Breast epithelium (tissue), 4 donors: ENCODE data around the gene SYNGR3. TPM values are rescaled to one million over a fixed set of nuclear protein-coding genes. Genes with fewer than 3 reads are reported as not detected.
A peak's percentile ranks its signal among the peaks of the same experiment; 100 is the strongest.

ENCODE experiments used
- DNase-seq, 2 donors: peaks; one replicate each; pipeline ENCODE4 v3.0.0-alpha.2; 2019; ENCODE audit warnings: low spot score in 2 of 2
- H3K27ac ChIP-seq, 2 donors: fragments of 200-600 bp; sonication (generic) in 1 of 2; one replicate each; pipeline ENCODE4 v1.5.1; 2016 to 2019; ENCODE audit warnings: mild to moderate bottlenecking in 1 of 2
- H3K27me3 ChIP-seq, 2 donors: fragments of 200-600 bp; sonication (generic) in 1 of 2; one replicate each; pipeline versions ENCODE4 v1.5.1 to v1.6.0; 2017 to 2019; ENCODE audit warnings: control low read depth in 1 of 2, mild to moderate bottlenecking in 1 of 2
- H3K36me3 ChIP-seq: fragments of 200-600 bp; one replicate; pipeline ENCODE4 v1.5.1; 2019
- H3K4me1 ChIP-seq, 2 donors: fragments of 200-600 bp; sonication (generic); one replicate each; pipeline ENCODE4 v1.5.1; 2016 to 2019; ENCODE audit warnings: control low read depth in 1 of 2
- H3K4me3 ChIP-seq, 3 donors: fragments of 200-600 bp; sonication (generic); 1 replicate in 2 of 3; 2 replicates in 1 of 3; pipeline ENCODE4 v1.5.1; 2016 to 2019; ENCODE audit warnings: mild to moderate bottlenecking in 3 of 3, moderate library complexity in 2 of 3
- H3K9me3 ChIP-seq, 2 donors: fragments of 200-600 bp; sonication (generic) in 1 of 2; one replicate each; pipeline ENCODE4 v1.5.1; 2016 to 2019; ENCODE audit warnings: control low read depth in 1 of 2
- POLR2A ChIP-seq: fragments of 450-650 bp; IDR thresholded peaks from one replicate; pipeline ENCODE4 v1.6.1; 2016; ENCODE audit warnings: antibody characterized with exemption, mild to moderate bottlenecking, moderate library complexity
- POLR2AphosphoS5 ChIP-seq, 3 donors: sonication (generic); formaldehyde crosslinking; IDR thresholded peaks; one replicate each; pipeline ENCODE4 v1.6.1; 2017; ENCODE audit warnings: antibody characterized with exemption in 3 of 3
- intact Hi-C: fragments of 100-400 bp; cut with DNase I; formaldehyde crosslinking; loops from one replicate; pipeline ENCODE4 v1.15.1; 2023; ENCODE audit warnings: low total_unique reads
- total RNA-seq, 3 donors: library from RNA; depleted of rRNA; stranded (reverse); fragments of >200 nt; gene quantifications; one replicate each; pipeline ENCODE4 v1.1.0, GENCODE V29; 2016
- TF ChIP-seq, protein P1 (sequence below), 3 donors: fragments of 450-650 bp; IDR thresholded peaks; one replicate each; pipeline ENCODE4 v1.5.1; 2016 to 2017; ENCODE audit warnings: antibody characterized with exemption in 3 of 3, mild to moderate bottlenecking in 3 of 3, moderate library complexity in 3 of 3

SYNGR3 gene
- total RNA-seq, 3 donors from 2014 or later, result 0.44 to 2.0 (median 0.64) TPM

DNA sequence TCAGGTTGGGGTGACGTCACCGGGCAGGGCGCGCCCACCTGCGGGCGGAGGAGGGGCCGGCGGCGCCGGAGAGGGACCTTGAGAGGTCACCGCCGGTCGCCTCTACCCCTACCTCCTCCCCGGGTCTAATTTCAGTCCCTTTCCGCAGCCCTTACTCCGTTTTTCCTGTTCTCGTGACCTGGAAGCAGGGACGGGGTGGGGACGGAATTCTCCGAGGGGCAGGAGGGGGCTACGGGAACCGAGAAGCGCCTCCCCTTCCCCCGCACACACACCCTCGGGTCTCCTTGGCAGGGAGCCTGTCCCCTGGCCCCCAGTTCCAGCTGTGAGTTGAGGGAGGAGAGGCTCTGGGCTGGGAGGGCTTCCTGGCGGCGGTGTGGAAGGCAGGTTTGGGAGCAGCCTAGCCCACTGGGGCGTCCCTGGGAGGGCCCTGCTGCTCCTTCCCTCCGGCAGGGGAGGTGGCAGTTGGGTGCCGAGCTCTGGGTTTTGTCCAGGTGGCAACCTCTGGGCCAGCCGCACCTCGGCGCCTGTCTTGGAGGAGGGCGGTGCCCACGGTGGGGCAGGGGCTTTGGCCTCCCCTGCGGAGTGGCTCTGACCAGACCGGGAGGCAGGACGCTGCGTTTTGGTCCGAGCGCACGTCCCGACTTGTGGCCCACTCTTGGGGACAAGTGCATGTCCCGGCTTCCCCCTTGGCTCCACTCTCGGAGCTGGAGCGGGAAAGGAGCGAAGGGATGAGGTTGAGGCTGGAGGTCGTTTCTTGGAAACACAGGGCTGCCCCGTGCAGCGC, 773 bp downstream of the SYNGR3 start:
- H3K4me3 ChIP-seq, result peak overlapping the region in 2 of 3 donors; percentile 39 to 67
- DNase-seq, result no peak
- peaks cover 5 to 25% of the 10 kb centered on the region in 2 donors for H3K27me3 ChIP-seq

DNA sequence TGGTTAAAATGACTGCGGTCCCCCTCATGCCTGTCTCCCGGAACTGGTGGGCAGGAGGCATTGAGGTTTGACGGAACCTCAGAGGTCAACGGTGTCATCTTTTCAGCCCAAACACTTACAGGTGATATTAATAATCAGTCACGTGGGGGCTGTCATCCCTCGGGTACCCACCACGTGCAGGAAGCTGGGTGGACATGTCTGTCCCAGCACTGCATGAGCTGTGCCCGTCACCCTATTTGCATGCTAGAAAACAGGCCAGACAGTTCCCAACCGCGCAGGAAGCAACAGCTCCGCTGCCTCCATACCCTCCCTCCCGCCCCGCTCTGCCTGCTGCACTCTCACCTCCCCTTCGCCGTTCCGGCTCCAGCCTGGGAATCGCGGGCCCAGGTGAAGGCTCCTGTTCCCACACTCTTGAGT, 1.4 kb downstream of the SYNGR3 start:
- H3K27me3 ChIP-seq, result peaks cover 5 to 25% of the 10 kb centered on the region in 2 donors
- no peak for DNase-seq
- H3K27ac ChIP-seq, result no peak overlapping the region
- H3K9me3 ChIP-seq, result no peaks in the 10 kb centered on the region
- peaks cover 0 to 15% of the 10 kb centered on the region in 2 donors for H3K4me1 ChIP-seq
- intact Hi-C loops, result no loop called here
- TF ChIP-seq POLR2A, result no peak
- TF ChIP-seq, protein P1, sequence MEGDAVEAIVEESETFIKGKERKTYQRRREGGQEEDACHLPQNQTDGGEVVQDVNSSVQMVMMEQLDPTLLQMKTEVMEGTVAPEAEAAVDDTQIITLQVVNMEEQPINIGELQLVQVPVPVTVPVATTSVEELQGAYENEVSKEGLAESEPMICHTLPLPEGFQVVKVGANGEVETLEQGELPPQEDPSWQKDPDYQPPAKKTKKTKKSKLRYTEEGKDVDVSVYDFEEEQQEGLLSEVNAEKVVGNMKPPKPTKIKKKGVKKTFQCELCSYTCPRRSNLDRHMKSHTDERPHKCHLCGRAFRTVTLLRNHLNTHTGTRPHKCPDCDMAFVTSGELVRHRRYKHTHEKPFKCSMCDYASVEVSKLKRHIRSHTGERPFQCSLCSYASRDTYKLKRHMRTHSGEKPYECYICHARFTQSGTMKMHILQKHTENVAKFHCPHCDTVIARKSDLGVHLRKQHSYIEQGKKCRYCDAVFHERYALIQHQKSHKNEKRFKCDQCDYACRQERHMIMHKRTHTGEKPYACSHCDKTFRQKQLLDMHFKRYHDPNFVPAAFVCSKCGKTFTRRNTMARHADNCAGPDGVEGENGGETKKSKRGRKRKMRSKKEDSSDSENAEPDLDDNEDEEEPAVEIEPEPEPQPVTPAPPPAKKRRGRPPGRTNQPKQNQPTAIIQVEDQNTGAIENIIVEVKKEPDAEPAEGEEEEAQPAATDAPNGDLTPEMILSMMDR (IDR thresholded peaks at IDR 0.05), result no peak
- TF ChIP-seq POLR2AphosphoS5 (IDR thresholded peaks at IDR 0.05), result no peak
- no peaks in the 10 kb centered on the region for H3K36me3 ChIP-seq
- peak overlapping the region in 2 of 3 donors; percentile 48 to 67 for H3K4me3 ChIP-seq

More for the DNA sequence above, 773 bp downstream of the SYNGR3 start:
- TF ChIP-seq POLR2A, result no peak
- TF ChIP-seq POLR2AphosphoS5 (IDR thresholded peaks at IDR 0.05), result no peak
- TF ChIP-seq, protein P1 (IDR thresholded peaks at IDR 0.05), result no peak
- intact Hi-C loops, result no loop called here
- no peaks in the 10 kb centered on the region for H3K9me3 ChIP-seq
- H3K36me3 ChIP-seq, result no peaks in the 10 kb centered on the region
- H3K27ac ChIP-seq, result no peak overlapping the region
- H3K4me1 ChIP-seq, result peaks cover 0 to 15% of the 10 kb centered on the region in 2 donors

DNA sequence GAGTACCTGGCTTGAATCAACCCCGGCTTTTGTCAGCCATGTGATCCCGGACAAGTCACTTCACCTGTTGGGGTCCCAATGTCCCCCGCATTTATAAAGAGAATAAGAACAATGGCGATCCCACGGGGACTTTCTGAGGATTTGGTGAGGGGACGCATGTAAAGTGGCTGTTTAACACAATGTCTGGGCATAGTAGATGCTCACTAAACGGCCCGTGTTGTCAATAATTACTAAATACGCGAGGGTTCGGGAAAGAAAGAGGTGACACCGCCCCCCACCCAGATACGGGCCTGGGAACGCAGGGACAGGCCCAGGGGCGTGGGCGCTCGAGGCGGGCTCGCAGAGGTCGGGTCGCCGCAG, 1.8 kb downstream of the SYNGR3 start:
- Histone ChIP-seq H3K36me3 (no peaks in the 10 kb centered on the region), H3K9me3 (no peaks in the 10 kb centered on the region), H3K27ac (peak overlapping the region in 1 of 2 donors; percentile 29), H3K4me1 (peaks cover 0 to 15% of the 10 kb centered on the region in 2 donors), H3K4me3 (peak overlapping the region; percentile 30 to 67 (median 48)), H3K27me3 (peaks cover 5 to 25% of the 10 kb centered on the region in 2 donors)
- no peak for TF ChIP-seq POLR2AphosphoS5 (IDR thresholded peaks at IDR 0.05)
- TF ChIP-seq, protein P1 (IDR thresholded peaks at IDR 0.05), result no peak
- TF ChIP-seq POLR2A, result no peak
- intact Hi-C loops, result no loop called here
- DNase-seq, result no peak

DNA sequence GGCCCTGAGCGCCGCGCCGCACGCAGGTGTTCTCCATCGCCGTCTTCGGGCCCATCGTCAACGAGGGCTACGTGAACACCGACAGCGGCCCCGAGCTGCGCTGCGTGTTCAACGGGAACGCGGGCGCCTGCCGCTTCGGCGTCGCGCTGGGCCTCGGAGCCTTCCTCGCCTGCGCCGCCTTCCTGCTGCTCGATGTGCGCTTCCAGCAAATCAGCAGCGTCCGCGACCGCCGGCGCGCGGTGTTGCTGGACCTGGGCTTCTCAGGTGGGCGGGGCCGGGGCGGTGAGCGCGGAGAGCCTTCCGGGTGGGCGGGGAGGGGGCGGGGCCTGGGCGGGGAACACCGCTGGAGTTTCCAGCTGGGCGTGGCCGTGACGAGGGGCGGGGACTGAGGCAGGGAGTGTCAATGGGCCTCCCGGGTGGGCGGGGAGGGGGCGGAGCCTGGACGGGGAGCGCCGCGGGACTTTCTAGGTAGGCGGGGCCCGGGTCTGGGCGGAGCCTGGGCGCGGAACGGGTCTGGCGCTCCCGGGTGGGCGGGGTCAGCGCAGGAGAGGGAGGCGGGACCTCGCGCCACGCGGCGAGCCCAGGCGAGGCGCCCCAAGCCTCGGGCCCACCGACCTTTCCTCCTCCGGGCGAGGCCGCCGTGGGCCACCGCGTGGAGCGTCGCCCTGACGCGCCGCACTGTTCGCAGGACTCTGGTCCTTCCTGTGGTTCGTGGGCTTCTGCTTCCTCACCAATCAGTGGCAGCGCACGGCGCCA, 2.4 kb downstream of the SYNGR3 start:
- TF ChIP-seq, protein P1 (IDR thresholded peaks at IDR 0.05), result no peak
- TF ChIP-seq POLR2AphosphoS5 (IDR thresholded peaks at IDR 0.05) (no peak), POLR2A (no peak)
- intact Hi-C loops, result no loop called here
- Histone ChIP-seq H3K36me3 (no peaks in the 10 kb centered on the region), H3K4me1 (peaks cover 0 to 15% of the 10 kb centered on the region in 2 donors), H3K4me3 (peak overlapping the region; percentile 30 to 67 (median 48)), H3K27me3 (peaks cover 5 to 25% of the 10 kb centered on the region in 2 donors), H3K27ac (peak overlapping the region; percentile 15 to 31), H3K9me3 (no peaks in the 10 kb centered on the region)
- DNase-seq, result peak; percentile 87 to 92
